ENCODE data around the gene LRRIQ4.

- TF ChIP-seq CTCF (IDR thresholded peaks at IDR 0.05; ENCODE audit: low read length) (no peak), EZH2 (IDR thresholded peaks at IDR 0.05; ENCODE audit: borderline replicate concordance, low read length) (no peak)
Observed at GRCh38 chr3:169774186-169774585, 38.5 kb upstream of the LRRIQ4 start.

All from OCI-LY1 (cell line).